ENCODE measurements around the gene STX3.

- TF ChIP-seq SP1 (IDR thresholded peaks at IDR 0.05), result no peak
- no peak for TF ChIP-seq CTCF (IDR thresholded peaks at IDR 0.05; ENCODE audit: low read depth, low read length, missing input control)
- no peak for TF ChIP-seq TAF1 (conservative IDR thresholded peaks at IDR 0.05)
- TF ChIP-seq ZBTB33 (IDR thresholded peaks at IDR 0.05), result no peak
- no peak for TF ChIP-seq EGR1 (IDR thresholded peaks at IDR 0.05; ENCODE audit: low read depth in 2 of 2)
- TF ChIP-seq GABPA (IDR thresholded peaks at IDR 0.05 in 1 of 2, conservative IDR thresholded peaks at IDR 0.05 in 1 of 2), result no peak
- TF ChIP-seq, protein P1, sequence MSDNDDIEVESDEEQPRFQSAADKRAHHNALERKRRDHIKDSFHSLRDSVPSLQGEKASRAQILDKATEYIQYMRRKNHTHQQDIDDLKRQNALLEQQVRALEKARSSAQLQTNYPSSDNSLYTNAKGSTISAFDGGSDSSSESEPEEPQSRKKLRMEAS (IDR thresholded peaks at IDR 0.05), result no peak
- no peak for TF ChIP-seq RAD21 (IDR thresholded peaks at IDR 0.05)
- TF ChIP-seq JUND (IDR thresholded peaks at IDR 0.05), result no peak
These were observed 58.2 kb downstream of the STX3 start for GRCh38 chr11:59813364-59813763.
